ENCODE measurements around the gene RFC4. TPM values are rescaled to one million over a fixed set of nuclear protein-coding genes. Genes with fewer than 3 reads are reported as not detected.
"Not testable (repeated sequence)": the region's sequence is repeated elsewhere in the genome, so short reads cannot be mapped to it uniquely, and the experiment has no call there.

Gene RFC4
- total RNA-seq, 1 donor from 2014 or later, result 36.3 TPM

GRCh38 chr3:186818956-186819355 is 12.7 kb upstream of the RFC4 start:
- Mint-ChIP-seq H3K4me1 (ENCODE audit: low read depth, unreplicated experiment) (peaks cover 12% of the 10 kb centered on the region), H3K36me3 (ENCODE audit: unreplicated experiment) (peaks cover 2% of the 10 kb centered on the region), H3K27me3 (ENCODE audit: unreplicated experiment) (no peaks in the 10 kb centered on the region), H3K4me3 (ENCODE audit: unreplicated experiment) (no peak overlapping the region), H3K27ac (ENCODE audit: unreplicated experiment) (no peak overlapping the region), H3K9me3 (ENCODE audit: unreplicated experiment) (peaks cover 3% of the 10 kb centered on the region)
- no peak for TF ChIP-seq CTCF (IDR thresholded peaks at IDR 0.05; ENCODE audit: partially characterized antibody, unreplicated experiment)
- DNase-seq, result no peak

GRCh38 chr3:186818516-186818915 is 12.2 kb upstream of the RFC4 start:
- Mint-ChIP-seq H3K4me1 (ENCODE audit: low read depth, unreplicated experiment) (peaks cover 16% of the 10 kb centered on the region), H3K27me3 (ENCODE audit: unreplicated experiment) (no peaks in the 10 kb centered on the region), H3K27ac (ENCODE audit: unreplicated experiment) (no peak overlapping the region), H3K4me3 (ENCODE audit: unreplicated experiment) (no peak overlapping the region), H3K9me3 (ENCODE audit: unreplicated experiment) (peaks cover 7% of the 10 kb centered on the region), H3K36me3 (ENCODE audit: unreplicated experiment) (peaks cover 4% of the 10 kb centered on the region)
- no peak for TF ChIP-seq CTCF (IDR thresholded peaks at IDR 0.05; ENCODE audit: partially characterized antibody, unreplicated experiment)
- no peak for DNase-seq

- peaks cover 16% of the 10 kb centered on the region for H3K4me1 Mint-ChIP-seq (ENCODE audit: low read depth, unreplicated experiment)
- peaks cover 8% of the 10 kb centered on the region for H3K9me3 Mint-ChIP-seq (ENCODE audit: unreplicated experiment)
- no peak for DNase-seq
- TF ChIP-seq CTCF (IDR thresholded peaks at IDR 0.05; ENCODE audit: partially characterized antibody, unreplicated experiment), result no peak
- H3K4me3 Mint-ChIP-seq (ENCODE audit: unreplicated experiment), result no peak overlapping the region
- no peak overlapping the region for H3K27ac Mint-ChIP-seq (ENCODE audit: unreplicated experiment)
- H3K27me3 Mint-ChIP-seq (ENCODE audit: unreplicated experiment), result no peaks in the 10 kb centered on the region
- peaks cover 4% of the 10 kb centered on the region for H3K36me3 Mint-ChIP-seq (ENCODE audit: unreplicated experiment)
Measured at GRCh38 chr3:186815435-186815834, 9.2 kb upstream of the RFC4 start.

- no peak for TF ChIP-seq CTCF (IDR thresholded peaks at IDR 0.05; ENCODE audit: partially characterized antibody, unreplicated experiment)
- no peak for DNase-seq
- peaks cover 16% of the 10 kb centered on the region for H3K4me1 Mint-ChIP-seq (ENCODE audit: low read depth, unreplicated experiment)
- H3K27me3 Mint-ChIP-seq (ENCODE audit: unreplicated experiment), result no peaks in the 10 kb centered on the region
- H3K36me3 Mint-ChIP-seq (ENCODE audit: unreplicated experiment), result peaks cover 4% of the 10 kb centered on the region
- peaks cover 8% of the 10 kb centered on the region for H3K9me3 Mint-ChIP-seq (ENCODE audit: unreplicated experiment)
- peak overlapping the region; percentile 84 for H3K27ac Mint-ChIP-seq (ENCODE audit: unreplicated experiment)
- peak overlapping the region; percentile 70 for H3K4me3 Mint-ChIP-seq (ENCODE audit: unreplicated experiment)
Measured at GRCh38 chr3:186814100-186814499, 7.8 kb upstream of the RFC4 start.

- not testable (repeated sequence) for H3K9me3 Mint-ChIP-seq (ENCODE audit: unreplicated experiment); H3K27ac Mint-ChIP-seq (ENCODE audit: unreplicated experiment); H3K4me1 Mint-ChIP-seq (ENCODE audit: low read depth, unreplicated experiment); DNase-seq; H3K27me3 Mint-ChIP-seq (ENCODE audit: unreplicated experiment); H3K4me3 Mint-ChIP-seq (ENCODE audit: unreplicated experiment); H3K36me3 Mint-ChIP-seq (ENCODE audit: unreplicated experiment)
Measured at GRCh38 chr3:186811313-186811712, 5.0 kb upstream of the RFC4 start.

All from glutamatergic neuron (in vitro differentiated cells).